Measurements from ENCODE around the gene PARM1.

PARM1 gene

GRCh38 chr4:74942251-74942917 lies 9.5 kb downstream of the PARM1 start:
- no peak for DNase-seq

GRCh38 chr4:74942918-74943253 lies 10.0 kb downstream of the PARM1 start:
- no peak for DNase-seq

DNA sequence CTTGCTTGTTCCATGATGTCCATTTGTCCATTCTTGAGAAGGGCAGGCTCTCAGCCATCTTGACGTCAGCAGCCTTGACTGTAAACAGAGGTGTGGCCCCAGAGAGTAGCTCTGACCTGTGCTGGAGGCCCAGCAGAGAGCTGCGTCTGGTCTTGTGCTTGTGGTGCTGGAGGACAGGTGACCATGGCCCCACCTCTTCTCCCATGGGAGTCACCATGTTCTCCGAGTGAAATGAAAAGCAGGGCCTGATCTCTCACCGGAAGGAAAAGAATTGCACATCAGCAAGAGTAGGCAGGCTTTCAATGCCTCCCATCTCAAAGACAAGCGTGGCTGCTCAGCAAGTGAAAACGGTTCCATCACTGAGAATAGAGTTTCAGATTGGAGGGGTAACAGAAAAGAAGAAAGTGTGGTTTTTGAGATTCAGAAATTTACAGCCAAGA lies 11.5 kb downstream of the PARM1 start:
- DNase-seq = no peak

- no peak for DNase-seq
These were observed 13.3 kb downstream of the PARM1 start for GRCh38 chr4:74946196-74946595.

DNA sequence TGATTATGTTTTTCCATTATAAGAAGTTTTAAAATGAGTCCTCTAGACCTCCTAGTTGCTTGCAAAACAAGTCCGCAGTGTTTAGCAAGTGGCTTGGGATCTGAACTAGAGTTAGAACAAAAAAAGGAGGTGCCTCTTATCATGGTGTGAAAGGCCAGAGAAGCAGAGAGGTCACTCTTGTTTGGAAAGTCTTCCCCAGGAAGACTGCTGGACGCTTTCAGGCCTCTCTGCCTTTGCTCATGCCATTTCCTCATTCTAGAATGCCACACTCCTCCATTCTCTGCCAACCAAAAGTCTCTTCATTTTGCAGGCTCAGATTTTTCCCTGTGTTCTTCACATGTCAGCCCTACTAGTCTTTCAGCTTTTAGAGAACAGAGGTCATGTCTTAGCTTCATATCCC lies 14.9 kb downstream of the PARM1 start:
- DNase-seq = no peak

DNA sequence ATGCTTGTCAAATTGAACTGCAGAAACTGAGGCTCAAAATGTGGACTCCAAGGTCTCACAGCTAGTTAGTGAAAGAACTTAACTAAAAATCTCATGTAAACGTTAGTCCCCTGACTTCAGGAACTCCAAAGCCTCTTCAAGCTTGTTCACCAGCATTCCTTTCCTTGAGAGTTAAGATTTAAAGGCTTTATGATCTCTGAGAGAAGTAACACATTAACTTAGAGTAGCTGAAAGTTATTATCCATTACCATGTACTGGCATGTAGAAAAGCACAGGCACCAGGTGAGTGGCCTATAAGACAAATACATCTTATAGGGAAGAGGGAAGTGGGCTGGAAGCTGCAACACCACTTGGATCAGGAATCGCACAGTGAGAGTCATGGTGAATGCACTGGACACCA lies 15.3 kb downstream of the PARM1 start:
- no peak for DNase-seq

- no peak for DNase-seq
These were observed 17.3 kb downstream of the PARM1 start for GRCh38 chr4:74950200-74950599.

DNA sequence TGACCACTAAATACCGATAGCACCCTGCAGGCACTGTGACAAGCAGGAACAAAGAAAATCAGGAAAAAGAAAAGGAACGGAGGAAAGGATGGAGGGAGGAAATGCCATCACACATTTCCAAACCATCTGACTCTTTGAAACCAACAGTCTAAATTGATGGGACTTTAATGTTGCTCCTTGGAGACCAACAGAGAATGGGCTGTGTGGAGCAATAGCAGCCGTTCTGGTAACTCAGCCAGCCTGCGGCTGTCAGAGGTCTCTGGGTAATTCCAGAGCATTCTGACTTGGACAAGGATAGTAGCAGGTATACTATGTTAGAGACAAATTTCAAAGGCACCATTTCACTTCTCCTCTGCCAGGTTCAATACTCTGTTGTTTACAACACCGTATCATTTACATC lies 18.0 kb downstream of the PARM1 start:
- DNase-seq = no peak

DNA sequence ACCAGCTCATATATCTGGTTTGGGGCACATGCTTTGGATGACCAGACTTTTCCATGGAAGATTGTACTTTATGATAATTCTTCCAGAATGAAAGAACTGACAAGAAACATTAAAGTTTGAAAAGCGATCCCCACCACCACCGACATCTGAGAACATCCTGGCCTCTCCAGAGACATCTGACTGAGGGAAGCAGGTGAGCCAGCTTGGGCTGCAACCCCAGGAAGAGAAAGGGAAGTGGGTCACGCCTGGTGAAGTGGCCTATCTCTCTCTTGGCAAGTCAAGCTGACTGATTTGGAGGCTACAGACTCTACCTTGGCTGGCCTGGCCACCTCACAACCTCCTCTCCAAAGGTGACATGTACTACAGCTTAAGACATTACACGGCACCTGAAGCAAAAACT lies 20.7 kb downstream of the PARM1 start:
- DNase-seq = no peak

GRCh38 chr4:74958881-74959280 lies 26.0 kb downstream of the PARM1 start:
- no peak for DNase-seq

GRCh38 chr4:74961230-74961629 lies 28.3 kb downstream of the PARM1 start:
- no peak for DNase-seq

DNA sequence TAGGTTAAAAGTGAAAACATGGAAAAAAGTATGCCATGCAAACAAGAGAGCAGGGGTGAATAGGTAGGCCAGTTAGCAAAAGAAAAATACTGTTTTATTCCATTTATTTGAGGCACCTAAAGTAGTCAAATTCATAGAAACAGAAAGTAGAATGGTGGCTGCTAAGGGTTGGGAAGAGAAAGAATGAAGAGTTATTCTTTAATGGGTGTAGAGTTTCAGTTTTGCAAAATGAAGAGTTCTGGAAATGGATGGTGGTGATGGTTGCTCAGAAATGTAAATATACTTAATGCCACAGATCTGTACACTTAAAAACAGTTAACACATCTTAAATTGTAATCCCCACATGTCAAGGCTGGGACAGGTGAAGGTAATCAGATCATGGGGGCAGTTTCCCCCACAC lies 29.7 kb downstream of the PARM1 start:
- no peak for DNase-seq

GRCh38 chr4:74964311-74964710 lies 31.4 kb downstream of the PARM1 start:
- no peak for DNase-seq

- no peak for DNase-seq
These were observed 34.4 kb downstream of the PARM1 start for GRCh38 chr4:74967324-74967723.

- DNase-seq = no peak
These were observed 35.7 kb downstream of the PARM1 start for GRCh38 chr4:74968456-74969164.

- no peak for DNase-seq
These were observed 36.9 kb downstream of the PARM1 start for GRCh38 chr4:74969507-74970474.

DNA sequence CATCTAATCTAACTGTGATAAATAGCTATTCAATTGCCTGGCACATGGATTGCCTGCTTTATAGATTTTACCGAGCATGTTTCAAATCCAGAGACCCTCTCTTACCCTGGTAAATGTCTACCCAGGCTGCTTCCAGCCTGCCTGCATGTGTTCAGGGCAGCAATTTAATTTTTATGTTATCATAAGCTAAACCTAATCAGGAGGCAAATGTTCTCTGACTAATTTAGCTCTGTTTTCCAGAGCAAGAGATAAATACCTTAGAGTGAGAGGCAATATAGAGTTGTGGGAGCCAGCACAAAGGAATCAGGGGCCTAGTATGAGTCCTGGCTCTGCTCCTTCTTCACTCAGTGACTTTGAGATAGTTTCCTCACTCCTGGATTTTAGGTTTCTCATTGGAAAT lies 37.7 kb downstream of the PARM1 start:
- DNase-seq = no peak

DNA sequence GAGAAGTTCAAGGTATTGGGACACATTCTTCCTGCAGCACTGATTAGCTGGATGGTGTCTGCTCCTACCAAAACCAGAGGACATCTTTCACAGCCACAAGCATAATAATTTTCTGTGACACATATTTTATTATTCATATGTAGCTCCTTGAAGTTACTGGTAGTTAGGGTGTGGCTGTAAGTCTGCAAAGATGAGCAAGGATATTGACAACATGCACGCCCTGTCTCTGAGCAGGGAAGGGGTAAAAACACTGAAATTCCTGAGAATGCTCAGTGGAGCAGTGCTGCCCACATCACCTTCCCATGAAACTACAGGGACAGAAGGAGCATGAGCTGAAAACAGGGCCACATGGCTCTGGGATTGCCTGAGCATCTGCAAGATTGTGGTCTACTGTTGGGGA lies 38.9 kb downstream of the PARM1 start:
- no peak for DNase-seq

DNA sequence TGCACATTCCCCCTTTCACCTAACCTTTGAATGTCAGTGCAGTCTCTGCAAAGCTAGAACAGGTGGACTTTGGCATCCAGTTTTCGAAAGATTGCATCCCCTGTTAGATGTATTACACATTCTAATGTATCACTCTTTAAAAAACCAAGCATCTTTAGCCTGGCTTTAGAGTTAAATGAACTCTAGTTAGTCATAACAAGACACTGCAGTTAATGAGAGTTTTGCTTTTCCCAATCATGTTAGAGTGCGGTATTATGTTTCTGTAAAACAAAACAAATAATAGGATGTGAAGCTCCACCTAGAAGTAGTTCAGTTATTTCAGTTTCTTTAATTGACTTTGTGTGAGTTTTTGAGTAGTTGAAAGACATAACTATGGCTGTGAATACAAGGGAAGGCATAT lies 42.2 kb downstream of the PARM1 start:
- no peak for DNase-seq

DNA sequence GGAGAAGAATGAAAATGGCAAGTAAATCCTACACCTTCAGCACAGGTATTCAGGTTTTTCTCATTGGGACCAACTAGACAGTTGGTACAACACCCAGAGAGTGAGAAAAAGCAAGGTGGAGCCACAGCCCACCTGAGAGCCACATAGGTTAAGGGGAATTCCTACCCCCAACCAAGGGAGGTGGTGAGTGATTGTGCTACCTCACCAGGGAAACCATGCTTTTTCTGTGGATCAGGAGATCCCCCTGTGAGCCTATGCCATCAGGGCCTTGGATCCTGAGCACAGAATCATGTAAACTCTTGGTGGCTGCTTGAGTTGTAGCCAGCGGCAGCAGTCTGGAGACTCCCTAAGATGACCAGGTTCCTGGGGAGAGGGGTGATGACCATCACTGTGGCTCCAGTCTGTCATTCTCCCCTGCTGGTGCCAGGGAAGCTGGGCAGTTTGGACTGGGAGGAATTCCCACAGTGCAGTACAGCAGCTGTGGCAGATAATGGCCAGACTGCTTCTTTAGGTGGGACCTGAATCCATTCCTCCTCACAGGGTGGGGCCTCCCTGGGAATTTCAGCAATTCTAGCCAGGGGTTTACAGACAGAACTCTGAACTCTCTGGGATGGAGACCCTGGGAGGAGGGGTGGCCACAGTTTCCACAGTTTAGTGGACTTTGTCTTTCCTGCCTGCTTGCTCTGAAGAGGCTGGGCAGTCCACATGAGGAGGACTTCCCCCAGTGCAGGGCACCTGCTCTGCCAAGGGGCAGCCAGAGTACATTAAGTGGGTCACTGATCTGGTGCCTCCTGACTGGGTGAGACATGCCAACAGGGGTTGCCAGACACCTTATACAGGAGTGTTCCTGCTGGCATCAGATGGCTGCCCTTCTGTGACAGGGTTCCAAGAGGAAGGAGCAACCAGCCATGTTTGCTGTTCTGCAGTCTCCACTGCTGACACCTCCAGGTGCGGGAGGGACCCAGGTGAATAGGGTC lies 43.2 kb downstream of the PARM1 start:
- no peak for DNase-seq

Measured in anterior cingulate cortex (tissue), 58 donors.